Colonic mucosa (tissue), 4 donors: ENCODE results near the gene RASGRP3. TPM values are rescaled to one million over a fixed set of nuclear protein-coding genes. Genes with fewer than 3 reads are reported as not detected.

Experiments used
- DNase-seq: peaks from one replicate; pipeline ENCODE4 v3.0.0-alpha.2; 2020
- H3K27ac ChIP-seq: fragments of 200-600 bp; one replicate; pipeline ENCODE4 v1.8.0; 2021
- H3K27me3 ChIP-seq: fragments of 200-600 bp; one replicate; pipeline ENCODE4 v1.8.0; 2021
- H3K36me3 ChIP-seq: fragments of 200-600 bp; one replicate; pipeline ENCODE4 v1.8.0; 2021
- H3K4me1 ChIP-seq: fragments of 200-600 bp; one replicate; pipeline ENCODE4 v1.8.0; 2021; ENCODE audit warnings: mild to moderate bottlenecking
- H3K4me3 ChIP-seq: fragments of 200-600 bp; one replicate; pipeline ENCODE4 v1.8.0; 2021
- H3K9ac ChIP-seq, 2 donors: one replicate each; pipeline ENCODE4 v1.7.0; 2013; ENCODE audit warnings: control low read depth in 2 of 2, low read depth in 2 of 2, low read length in 2 of 2
- H3K9me3 ChIP-seq: fragments of 200-600 bp; one replicate; pipeline ENCODE4 v1.8.0; 2021
- CTCF ChIP-seq: fragments of 200-600 bp; IDR thresholded peaks from one replicate; pipeline ENCODE4 v1.8.0; 2022; ENCODE audit warnings: antibody characterized with exemption, mild to moderate bottlenecking
- intact Hi-C: fragments of 100-400 bp; cut with DNase I; formaldehyde crosslinking; loops from one replicate; pipeline ENCODE4 v1.14.1; 2022
- total RNA-seq, 2 donors: library from RNA; stranded (reverse); fragmentation: NEBNext Ultra II Directional in 1 of 2; extraction: Animal tissue kit (Norgen Biotek cat#: 25700) in 1 of 2; gene quantifications; one replicate each; pipeline ENCODE4 v1.2.1, GENCODE V29; 2021
- donor health status: healthy.
- donor health status: DM: no; HTN: no; CAD: no.
- donor health status: DM: no; HTN: no; CAD: no.

RASGRP3 gene
- total RNA-seq, 2 donors from 2014 or later, result 3.6 to 3.9 TPM

- Histone ChIP-seq H3K4me1 (no peaks in the 10 kb centered on the region), H3K4me3 (no peak overlapping the region), H3K9ac (no peak overlapping the region), H3K36me3 (no peaks in the 10 kb centered on the region), H3K27ac (no peak overlapping the region), H3K9me3 (no peaks in the 10 kb centered on the region), H3K27me3 (no peaks in the 10 kb centered on the region)
- intact Hi-C loops, result no loop called here
- DNase-seq, result no peak
- TF ChIP-seq CTCF, result no peak
Measured at GRCh38 chr2:33605056-33605455, 128.6 kb downstream of the RASGRP3 start.

GRCh38 chr2:33606100-33606499 lies 129.7 kb downstream of the RASGRP3 start:
- H3K36me3 ChIP-seq, result no peaks in the 10 kb centered on the region
- no peak for DNase-seq

GRCh38 chr2:33606622-33607021 lies 130.2 kb downstream of the RASGRP3 start:
- no peaks in the 10 kb centered on the region for H3K36me3 ChIP-seq
- TF ChIP-seq CTCF, result no peak
- H3K9me3 ChIP-seq, result no peaks in the 10 kb centered on the region
- no peaks in the 10 kb centered on the region for H3K4me1 ChIP-seq
- no peak overlapping the region for H3K9ac ChIP-seq
- no peaks in the 10 kb centered on the region for H3K27me3 ChIP-seq
- H3K4me3 ChIP-seq, result no peak overlapping the region
- intact Hi-C loops, result no loop called here
- DNase-seq, result no peak
- no peak overlapping the region for H3K27ac ChIP-seq

More at GRCh38 chr2:33606100-33606499, 129.7 kb downstream of the RASGRP3 start:
- H3K9me3 ChIP-seq, result no peaks in the 10 kb centered on the region
- H3K4me3 ChIP-seq, result no peak overlapping the region
- intact Hi-C loops, result no loop called here
- H3K9ac ChIP-seq, result no peak overlapping the region
- H3K27ac ChIP-seq, result no peak overlapping the region
- TF ChIP-seq CTCF, result no peak
- no peaks in the 10 kb centered on the region for H3K27me3 ChIP-seq
- H3K4me1 ChIP-seq, result no peaks in the 10 kb centered on the region

GRCh38 chr2:33607251-33607721 lies 130.8 kb downstream of the RASGRP3 start:
- intact Hi-C loops, result no loop called here
- no peak for DNase-seq
- no peak overlapping the region for H3K9ac ChIP-seq
- H3K9me3 ChIP-seq, result no peaks in the 10 kb centered on the region
- no peaks in the 10 kb centered on the region for H3K36me3 ChIP-seq
- no peaks in the 10 kb centered on the region for H3K4me1 ChIP-seq
- no peak overlapping the region for H3K27ac ChIP-seq
- no peaks in the 10 kb centered on the region for H3K27me3 ChIP-seq
- no peak overlapping the region for H3K4me3 ChIP-seq
- no peak for TF ChIP-seq CTCF

- DNase-seq, result no peak
- Histone ChIP-seq H3K27me3 (no peaks in the 10 kb centered on the region), H3K36me3 (no peaks in the 10 kb centered on the region), H3K9me3 (no peaks in the 10 kb centered on the region), H3K4me3 (no peak overlapping the region), H3K4me1 (no peaks in the 10 kb centered on the region), H3K27ac (no peak overlapping the region), H3K9ac (no peak overlapping the region)
- TF ChIP-seq CTCF, result no peak
- intact Hi-C loops, result no loop called here
Measured at GRCh38 chr2:33607905-33608304, 131.5 kb downstream of the RASGRP3 start.

GRCh38 chr2:33614190-33614589 lies 137.7 kb downstream of the RASGRP3 start:
- TF ChIP-seq CTCF, result no peak
- Histone ChIP-seq H3K4me3 (no peak overlapping the region), H3K9ac (no peak overlapping the region), H3K27me3 (no peaks in the 10 kb centered on the region), H3K9me3 (no peaks in the 10 kb centered on the region), H3K27ac (no peak overlapping the region), H3K4me1 (no peaks in the 10 kb centered on the region), H3K36me3 (no peaks in the 10 kb centered on the region)
- DNase-seq, result no peak
- intact Hi-C loops, result no loop called here
